ENCODE measurements around the gene FRMPD4.

Gene FRMPD4

GRCh38 chrX:12363216-12363615 is 224.9 kb downstream of the FRMPD4 start:
- H3K27ac ChIP-seq = no peak overlapping the region
- TF ChIP-seq ZFX (IDR thresholded peaks at IDR 0.05) (no peak), CTCF (conservative IDR thresholded peaks at IDR 0.05) (no peak)

GRCh38 chrX:12366440-12366839 is 228.2 kb downstream of the FRMPD4 start:
- TF ChIP-seq ZFX (IDR thresholded peaks at IDR 0.05) (no peak), CTCF (conservative IDR thresholded peaks at IDR 0.05) (no peak)
- no peak overlapping the region for H3K27ac ChIP-seq

- no peak overlapping the region for H3K27ac ChIP-seq
- TF ChIP-seq ZFX (IDR thresholded peaks at IDR 0.05) (no peak), CTCF (conservative IDR thresholded peaks at IDR 0.05) (no peak)
Measured at GRCh38 chrX:12367254-12367653, 229.0 kb downstream of the FRMPD4 start.

- no peak for TF ChIP-seq CTCF (conservative IDR thresholded peaks at IDR 0.05)
- no peak for TF ChIP-seq ZFX (IDR thresholded peaks at IDR 0.05)
- no peak overlapping the region for H3K27ac ChIP-seq
Measured at GRCh38 chrX:12370497-12370986, 232.3 kb downstream of the FRMPD4 start.

GRCh38 chrX:12372111-12372510 is 233.8 kb downstream of the FRMPD4 start:
- H3K27ac ChIP-seq = no peak overlapping the region
- TF ChIP-seq CTCF (conservative IDR thresholded peaks at IDR 0.05) = no peak
- no peak for TF ChIP-seq ZFX (IDR thresholded peaks at IDR 0.05)

GRCh38 chrX:12374286-12374685 is 236.0 kb downstream of the FRMPD4 start:
- no peak for TF ChIP-seq CTCF (conservative IDR thresholded peaks at IDR 0.05)
- TF ChIP-seq ZFX (IDR thresholded peaks at IDR 0.05) = no peak
- H3K27ac ChIP-seq = no peak overlapping the region

- no peak overlapping the region for H3K27ac ChIP-seq
- no peak for TF ChIP-seq ZFX (IDR thresholded peaks at IDR 0.05)
- no peak for TF ChIP-seq CTCF (conservative IDR thresholded peaks at IDR 0.05)
Measured at GRCh38 chrX:12378253-12378652, 240.0 kb downstream of the FRMPD4 start.
